22Rv1 (cell line): Measurements from ENCODE around the gene NUDT22.

Source experiments
- CTCF ChIP-seq: fragments of 450-650 bp; IDR thresholded peaks from 2 replicates; pipeline ENCODE4 v1.5.1; 2017; ENCODE audit warnings: mild to moderate bottlenecking
- ZFX ChIP-seq: fragments of 450-650 bp; IDR thresholded peaks from 2 replicates; pipeline ENCODE4 v1.6.1; 2017; ENCODE audit warnings: antibody characterized with exemption, borderline replicate concordance

GRCh38 chr11:64258946-64259532, 33.0 kb downstream of the NUDT22 start:
- TF ChIP-seq CTCF = no peak
- TF ChIP-seq ZFX = no peak
